ENCODE measurements around the gene DOCK2.
"Not testable (repeated sequence)": the region's sequence is repeated elsewhere in the genome, so short reads cannot be mapped to it uniquely, and the experiment has no call there.

DOCK2 gene

GRCh38 chr5:169789417-169789940 lies 152.4 kb downstream of the DOCK2 start:
- DNase-seq (ENCODE audit: low spot score), result no peak

DNA sequence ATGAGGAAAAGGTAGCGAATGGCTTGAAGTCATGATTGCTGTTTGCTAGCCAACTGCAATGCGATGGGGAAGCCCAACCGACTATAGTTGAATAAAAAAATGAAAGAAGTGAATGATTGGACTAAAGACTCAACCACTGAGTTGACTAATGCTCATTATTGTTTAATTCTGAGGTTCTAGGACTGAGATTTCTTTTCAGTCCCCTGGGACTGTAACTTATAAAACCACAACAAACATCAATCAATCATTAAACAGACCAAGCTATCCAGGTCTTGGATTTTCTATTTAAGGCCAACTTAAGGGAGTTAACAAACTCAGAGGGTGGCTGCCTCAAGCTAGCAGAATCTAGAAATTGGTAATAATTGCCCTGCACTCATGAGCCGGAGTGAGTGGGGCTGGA lies 154.2 kb downstream of the DOCK2 start:
- no peak for DNase-seq (ENCODE audit: low spot score)

- no peak for DNase-seq (ENCODE audit: low spot score)
These were observed 158.3 kb downstream of the DOCK2 start for GRCh38 chr5:169795338-169795737.

- DNase-seq (ENCODE audit: low spot score), result no peak
These were observed 159.7 kb downstream of the DOCK2 start for GRCh38 chr5:169796731-169797130.

GRCh38 chr5:169797577-169797976 lies 160.5 kb downstream of the DOCK2 start:
- no peak for DNase-seq (ENCODE audit: low spot score)

- DNase-seq (ENCODE audit: low spot score), result no peak
These were observed 161.4 kb downstream of the DOCK2 start for GRCh38 chr5:169798438-169798837.

GRCh38 chr5:169798906-169799660 lies 162.0 kb downstream of the DOCK2 start:
- DNase-seq (ENCODE audit: low spot score), result no peak

- DNase-seq (ENCODE audit: low spot score), result no peak
These were observed 164.3 kb downstream of the DOCK2 start for GRCh38 chr5:169801324-169801777.

- no peak for DNase-seq (ENCODE audit: low spot score)
These were observed 164.7 kb downstream of the DOCK2 start for GRCh38 chr5:169801781-169802180.

GRCh38 chr5:169803077-169803981 lies 166.3 kb downstream of the DOCK2 start:
- no peak for DNase-seq (ENCODE audit: low spot score)

DNA sequence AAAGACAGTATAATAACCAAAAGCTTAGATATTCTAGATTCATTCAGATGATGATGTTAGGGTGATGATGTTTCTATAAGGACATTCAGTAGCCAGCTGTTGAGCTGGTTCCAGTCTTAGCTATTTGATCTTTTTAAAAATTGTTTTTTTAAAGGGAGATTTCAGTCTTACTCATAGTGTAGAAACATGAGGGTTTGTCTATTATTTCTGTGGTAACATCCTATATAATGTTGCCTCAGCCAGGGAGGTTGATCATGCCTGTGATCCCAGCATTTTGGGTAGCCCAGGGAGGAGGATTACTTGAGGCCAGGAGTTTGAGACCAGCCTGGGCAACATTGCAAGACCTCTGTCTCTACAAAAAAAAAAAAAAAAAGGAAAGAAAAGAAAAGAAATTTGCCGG lies 167.8 kb downstream of the DOCK2 start:
- DNase-seq (ENCODE audit: low spot score), result no peak

DNA sequence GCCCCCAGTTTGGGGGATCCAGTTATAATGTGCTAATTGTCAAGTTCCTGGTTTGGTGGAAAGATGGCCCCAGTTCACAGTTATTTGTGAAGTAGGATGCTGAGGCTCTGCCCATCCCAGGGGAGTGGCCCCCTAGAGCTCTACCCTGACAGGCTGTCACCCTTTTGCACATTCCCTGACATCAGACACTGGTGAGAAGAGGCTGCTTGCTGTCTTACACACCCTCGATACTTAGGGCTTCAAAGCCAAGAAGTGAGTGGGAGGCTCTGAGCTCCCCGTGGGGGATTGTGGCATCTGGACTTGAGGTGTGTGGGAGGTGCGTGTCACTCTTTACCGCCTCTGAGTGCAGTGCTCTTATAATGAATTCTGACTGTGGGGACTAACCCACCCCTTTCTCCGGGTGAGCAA lies 168.5 kb downstream of the DOCK2 start:
- no peak for DNase-seq (ENCODE audit: low spot score)

DNA sequence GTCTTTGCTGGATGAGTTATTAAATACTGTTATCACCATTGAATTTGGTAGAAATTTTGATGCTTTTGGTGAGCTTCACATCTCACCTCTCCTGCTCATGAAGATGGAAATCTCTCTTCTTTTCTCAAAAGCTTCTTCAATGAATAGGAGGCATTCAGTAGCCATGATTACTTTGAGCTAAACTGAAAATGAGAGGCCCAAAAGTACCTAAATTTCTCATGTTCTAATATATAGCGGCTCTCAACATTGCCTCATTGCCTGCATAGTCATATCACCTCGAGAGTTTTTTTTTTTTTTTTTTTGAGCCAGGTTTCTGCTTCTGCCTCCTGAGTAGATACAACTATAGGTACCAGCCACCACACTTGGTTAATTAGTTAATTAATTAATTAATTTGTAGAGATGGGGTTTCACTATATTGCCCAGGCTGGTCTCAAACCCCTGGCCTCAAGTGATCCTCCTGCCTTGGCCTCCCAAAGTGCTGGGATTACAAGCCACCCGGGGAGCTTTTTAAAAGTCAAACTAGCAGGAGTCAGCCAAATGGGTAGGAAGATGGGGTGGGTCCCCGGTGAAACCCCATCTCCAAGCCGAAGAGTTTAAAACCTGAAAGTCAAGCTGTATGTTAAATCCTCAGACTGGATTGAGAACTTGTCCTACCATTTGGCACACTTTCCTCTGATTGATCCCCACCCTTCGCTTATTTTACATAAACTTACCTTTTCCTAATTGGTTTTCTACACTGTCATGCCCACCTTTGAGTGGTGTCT lies 169.0 kb downstream of the DOCK2 start:
- no peak for DNase-seq (ENCODE audit: low spot score)

- DNase-seq (ENCODE audit: low spot score), result no peak
These were observed 171.1 kb downstream of the DOCK2 start for GRCh38 chr5:169808118-169808581.

DNA sequence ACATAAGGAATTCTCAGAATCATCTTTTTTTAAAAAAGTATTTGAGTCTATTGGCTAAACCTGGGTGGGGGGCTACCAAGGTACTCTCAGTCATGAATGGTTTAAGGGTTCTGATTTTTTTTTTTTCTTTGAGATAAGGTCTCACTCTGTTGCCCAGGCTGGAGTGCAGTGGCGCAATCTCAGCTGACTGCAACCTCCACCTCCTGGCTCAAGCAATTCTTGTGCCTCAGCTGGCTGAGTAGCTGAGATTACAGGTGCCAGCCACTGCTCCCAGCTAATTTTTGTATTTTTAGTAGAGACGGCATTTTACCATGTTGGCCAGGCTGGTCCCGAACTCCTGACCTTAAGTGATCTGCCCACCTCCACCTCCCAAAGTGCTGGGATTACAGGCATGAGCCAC lies 171.8 kb downstream of the DOCK2 start:
- not testable (repeated sequence) for DNase-seq (ENCODE audit: low spot score)

- DNase-seq (ENCODE audit: low spot score), result no peak
These were observed 172.2 kb downstream of the DOCK2 start for GRCh38 chr5:169809281-169809680.

DNA sequence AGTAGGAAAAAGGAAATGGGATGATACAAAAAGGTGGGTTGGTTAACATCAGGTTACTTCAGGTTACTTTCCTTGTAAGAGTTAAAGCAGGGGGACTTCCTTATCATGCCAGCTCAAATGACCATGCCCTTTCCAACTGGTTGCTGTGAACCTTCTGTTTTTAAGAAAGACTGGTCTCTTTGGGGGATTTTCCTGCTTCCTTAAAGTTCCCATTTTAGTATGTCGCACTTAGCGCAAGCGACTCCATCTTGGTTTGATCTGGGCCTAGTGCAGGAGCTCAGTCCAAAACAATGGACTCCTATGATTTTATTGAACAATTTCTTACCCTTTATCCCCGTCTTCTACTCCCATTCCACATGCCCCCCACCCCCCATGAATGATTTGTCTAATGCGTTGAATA lies 173.4 kb downstream of the DOCK2 start:
- DNase-seq (ENCODE audit: low spot score), result no peak

DNA sequence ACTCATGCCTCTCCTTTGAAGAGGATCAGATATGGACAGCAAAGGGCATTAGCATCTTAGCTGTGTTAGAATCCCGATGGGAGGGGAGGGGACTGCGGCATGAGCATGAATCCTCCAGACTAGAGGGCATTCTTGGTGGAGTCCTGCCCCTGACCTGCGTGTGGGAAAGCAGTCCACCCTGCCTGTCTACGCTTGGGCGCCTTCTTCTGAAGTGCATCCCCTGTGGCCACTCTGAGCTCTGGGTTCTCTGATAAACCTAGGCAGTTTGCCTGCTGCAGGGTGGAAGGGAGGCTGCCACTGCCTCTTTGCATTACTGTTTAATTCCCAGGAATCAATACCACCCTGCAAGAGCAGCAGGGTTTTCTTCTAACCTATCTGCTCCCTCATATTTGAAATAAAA lies 173.9 kb downstream of the DOCK2 start:
- DNase-seq (ENCODE audit: low spot score), result no peak

DNA sequence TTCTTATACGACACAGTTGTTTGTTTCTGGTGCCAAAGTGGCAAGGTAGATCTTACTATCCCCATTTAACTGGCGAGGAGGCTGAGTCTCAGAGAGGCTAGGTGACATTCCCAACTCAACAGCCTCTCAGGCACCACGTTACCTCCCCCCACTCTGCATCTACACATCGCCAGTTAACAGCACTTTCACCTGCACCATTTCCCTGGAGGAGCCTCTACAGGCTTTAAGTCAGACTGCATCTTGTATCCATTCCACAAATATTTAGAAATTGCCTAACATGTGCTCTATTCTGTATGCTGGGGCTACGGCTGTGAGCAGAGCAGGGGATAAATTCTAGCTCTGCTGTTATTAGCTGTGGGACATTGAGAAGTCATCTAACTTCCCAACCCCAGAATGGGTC lies 174.6 kb downstream of the DOCK2 start:
- DNase-seq (ENCODE audit: low spot score), result no peak

GRCh38 chr5:169812786-169813185 lies 175.7 kb downstream of the DOCK2 start:
- no peak for DNase-seq (ENCODE audit: low spot score)

- no peak for DNase-seq (ENCODE audit: low spot score)
These were observed 177.0 kb downstream of the DOCK2 start for GRCh38 chr5:169814045-169814444.

- DNase-seq (ENCODE audit: low spot score), result no peak
These were observed 177.4 kb downstream of the DOCK2 start for GRCh38 chr5:169814522-169814921.

All from CD4-positive, alpha-beta T cell treated with Interleukin-6 at 100 ng/mL for 8 hours (primary cell).